ENCODE data around the gene HOXB5.

- TF ChIP-seq CTCF (conservative IDR thresholded peaks at IDR 0.05 in 1 of 2, IDR thresholded peaks at IDR 0.05 in 1 of 2; ENCODE audit: extremely low read depth in 1 of 2, insufficient read depth in 1 of 2, low read depth in 1 of 2, low read length in 2 of 2) = no peak
- TF ChIP-seq EZH2 (IDR thresholded peaks at IDR 0.05; ENCODE audit: borderline replicate concordance, low read length) = no peak
These were observed 28.5 kb downstream of the HOXB5 start for GRCh38 chr17:48565022-48565554.
